GM08714 (cell line): ENCODE results near the gene APOL2.
"Not testable (repeated sequence)": the region's sequence is repeated elsewhere in the genome, so short reads cannot be mapped to it uniquely, and the experiment has no call there.

Source experiments
- H3K4me3 ChIP-seq: fragments of 200-500 bp; sonication (Bioruptor generic); 2 replicates; pipeline ENCODE4 v1.5.1; 2014; ENCODE audit warnings: mild to moderate bottlenecking, low read length, inconsistent platforms
- ZNF274 ChIP-seq: IDR thresholded peaks from 2 replicates; pipeline ENCODE4 v1.6.1; 2012; ENCODE audit warnings: mild to moderate bottlenecking, low read depth, low read length

The APOL2 gene

DNA sequence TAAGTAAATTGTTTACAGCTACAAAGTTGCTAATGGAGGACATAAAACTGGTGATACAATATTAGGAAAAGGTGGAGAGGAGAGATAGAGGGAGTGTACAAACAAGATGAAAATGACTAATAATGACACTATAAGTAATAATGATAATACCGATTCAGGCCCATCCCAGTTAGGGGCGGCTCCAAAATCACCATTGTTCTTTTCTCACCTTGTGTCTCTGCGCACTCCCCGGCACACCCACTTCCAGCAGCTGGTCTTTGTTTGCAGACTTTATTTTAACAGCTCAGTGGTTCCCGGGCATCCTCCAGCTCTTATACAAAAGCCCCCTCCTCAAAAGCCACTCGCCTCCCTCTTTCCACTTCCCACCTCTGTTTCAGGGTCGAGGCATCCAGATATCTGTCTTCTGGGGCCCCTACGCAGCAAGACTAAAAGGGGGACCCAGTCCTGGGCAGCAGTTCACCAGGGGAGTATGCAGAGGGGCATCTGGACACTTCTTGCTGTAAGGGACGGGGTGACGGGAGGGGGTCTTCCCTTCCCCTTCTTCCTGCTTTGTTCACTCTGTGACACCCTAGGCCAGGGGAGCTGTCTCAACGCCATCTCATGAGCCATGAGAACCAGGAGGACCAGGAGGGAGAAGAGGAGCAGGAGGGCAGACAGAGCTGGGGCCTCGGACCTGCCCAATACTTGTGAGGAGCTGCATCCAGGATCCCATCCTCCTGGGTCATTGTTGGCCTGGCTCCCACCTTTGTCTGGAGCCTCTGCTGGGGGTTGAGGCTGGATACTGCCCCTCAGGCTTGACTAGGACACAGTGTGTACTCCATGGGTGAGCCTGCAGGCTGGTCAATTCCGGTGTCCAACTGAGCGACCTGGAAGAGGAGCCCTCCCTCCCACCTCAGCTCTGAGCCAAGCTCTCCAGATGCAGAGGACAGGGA is 2.7 kb downstream of the APOL2 start:
- no peak overlapping the region for H3K4me3 ChIP-seq
- no peak for TF ChIP-seq ZNF274

DNA sequence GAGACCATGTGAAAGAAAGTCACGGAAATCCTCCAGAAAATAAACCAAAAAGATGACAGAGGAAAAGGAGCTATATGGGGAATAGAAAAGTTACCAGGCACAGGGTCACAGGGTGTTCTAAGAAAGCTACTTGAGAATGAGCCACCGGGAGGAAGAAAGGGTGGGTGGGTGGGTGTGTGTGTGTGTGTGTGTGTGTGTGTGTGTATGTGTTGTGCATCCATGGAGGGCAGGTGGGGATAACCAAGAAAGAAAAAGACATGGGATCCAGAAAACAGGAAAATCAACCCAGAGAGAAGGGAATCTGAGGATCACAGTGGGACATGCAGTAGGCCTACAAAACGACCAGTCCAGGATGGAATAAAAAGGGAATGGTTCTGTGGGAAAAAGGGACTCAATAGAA is 3.7 kb downstream of the APOL2 start:
- TF ChIP-seq ZNF274: no peak
- no peak overlapping the region for H3K4me3 ChIP-seq

DNA sequence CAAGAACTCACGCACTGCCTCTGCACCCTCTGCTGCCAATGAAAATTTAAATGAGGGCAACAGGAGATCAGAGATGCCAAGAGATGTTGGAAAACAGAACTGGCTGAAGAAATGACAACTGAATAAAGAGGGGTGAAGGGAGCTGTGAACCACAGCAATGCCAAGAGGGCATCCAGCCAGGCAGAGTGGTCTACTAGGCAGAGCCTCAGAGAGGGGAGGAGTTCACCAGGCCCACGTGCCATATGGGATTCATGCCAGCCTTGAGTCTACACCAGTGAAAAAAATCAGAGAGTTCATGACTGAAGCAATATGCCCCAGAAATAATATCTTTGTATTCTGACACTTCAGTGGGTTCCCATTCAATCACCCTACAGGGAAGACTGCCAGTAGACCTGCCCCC is 4.4 kb downstream of the APOL2 start:
- no peak for TF ChIP-seq ZNF274
- no peak overlapping the region for H3K4me3 ChIP-seq

DNA sequence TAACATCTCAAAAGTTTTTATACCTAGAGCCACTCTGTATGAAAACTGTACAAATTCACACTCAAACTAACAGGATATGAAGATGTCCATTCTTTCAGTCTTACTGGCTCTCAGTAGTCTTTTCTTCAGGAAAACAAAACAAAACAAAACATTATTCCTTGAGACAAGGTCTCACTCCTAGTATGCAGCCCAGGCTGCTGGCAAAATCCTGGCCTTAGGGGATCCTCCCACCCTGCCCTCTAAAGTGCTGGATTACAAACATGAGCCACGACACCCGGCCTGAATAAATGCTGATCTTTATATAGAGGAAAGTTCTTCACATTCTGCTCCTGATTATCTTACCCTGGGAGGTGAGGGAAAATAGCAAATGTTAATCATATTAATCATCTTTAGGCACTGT is 5.1 kb downstream of the APOL2 start:
- H3K4me3 ChIP-seq: no peak overlapping the region
- no peak for TF ChIP-seq ZNF274

DNA sequence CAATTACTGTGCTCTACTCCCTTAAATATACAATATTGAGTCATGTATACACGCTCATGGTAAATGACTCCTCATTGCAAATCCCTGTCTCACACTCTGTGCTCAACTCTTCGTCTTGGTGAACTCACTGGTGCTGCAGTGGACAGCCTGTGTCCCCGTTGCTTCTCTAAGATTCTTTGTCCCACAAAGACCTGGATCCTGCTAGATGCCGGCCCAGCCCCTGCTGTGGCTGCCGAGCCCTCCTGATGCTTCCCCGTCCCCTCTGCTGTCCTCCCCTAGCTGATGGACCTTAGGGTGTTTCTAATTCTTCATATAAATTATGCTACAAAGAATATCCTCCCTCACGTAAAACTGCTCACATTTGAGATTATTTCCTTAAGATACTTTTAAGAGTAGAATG is 5.5 kb downstream of the APOL2 start:
- no peak overlapping the region for H3K4me3 ChIP-seq
- no peak for TF ChIP-seq ZNF274

DNA sequence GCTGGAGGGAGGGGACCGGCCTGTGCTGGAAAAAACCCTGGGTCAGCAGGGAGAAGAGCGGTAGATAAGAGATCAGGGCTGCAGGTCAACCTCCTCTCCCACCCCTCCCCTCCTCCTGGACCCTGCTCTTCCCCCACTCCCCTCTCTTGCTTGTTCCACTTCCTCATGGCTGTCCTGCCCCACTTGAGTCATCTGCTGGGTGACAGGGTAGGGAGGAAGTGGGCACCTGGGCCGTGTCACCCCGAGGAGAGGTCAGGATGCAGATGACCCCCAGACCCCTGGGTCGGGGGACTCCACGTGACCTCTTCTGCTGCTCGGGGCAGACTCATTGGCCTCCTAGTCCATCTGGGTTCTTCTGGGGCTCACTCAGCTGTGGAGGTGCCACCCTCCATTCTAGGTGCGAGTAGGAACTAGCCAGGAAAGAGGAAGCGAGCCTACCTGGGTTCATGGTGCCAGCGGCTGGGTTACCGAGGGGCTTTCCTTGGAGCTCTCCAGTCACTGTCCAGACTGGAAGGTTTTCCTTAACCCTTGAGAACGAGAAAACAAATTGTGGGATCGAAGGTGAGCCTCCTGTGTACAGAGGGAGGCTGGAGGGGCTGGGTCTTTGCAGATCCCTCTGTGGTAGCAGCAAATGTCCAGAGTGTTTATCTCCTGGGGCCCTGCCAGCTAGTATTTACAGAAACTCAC is 6.5 kb downstream of the APOL2 start:
- no peak for TF ChIP-seq ZNF274
- no peak overlapping the region for H3K4me3 ChIP-seq

DNA sequence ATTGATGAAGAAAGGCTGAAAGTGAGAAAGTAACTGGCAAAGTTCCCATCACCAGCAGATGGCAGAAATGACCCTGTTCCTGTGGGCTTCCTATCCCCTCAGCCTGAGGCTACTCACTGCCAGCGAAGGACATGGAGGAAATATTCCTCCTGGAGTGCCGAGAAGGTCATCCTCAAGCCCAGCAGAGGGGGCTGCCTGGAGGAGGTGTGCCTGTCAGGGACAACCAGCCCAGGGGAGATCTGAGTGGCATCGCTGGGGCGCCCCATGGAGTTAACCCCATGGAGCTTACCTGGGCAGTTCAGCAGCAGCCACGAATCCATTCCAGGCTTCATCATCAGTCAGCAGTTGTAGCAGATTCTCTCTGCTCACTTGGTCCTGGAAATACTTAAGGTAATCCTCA is 8.3 kb downstream of the APOL2 start:
- not testable (repeated sequence) for H3K4me3 ChIP-seq

DNA sequence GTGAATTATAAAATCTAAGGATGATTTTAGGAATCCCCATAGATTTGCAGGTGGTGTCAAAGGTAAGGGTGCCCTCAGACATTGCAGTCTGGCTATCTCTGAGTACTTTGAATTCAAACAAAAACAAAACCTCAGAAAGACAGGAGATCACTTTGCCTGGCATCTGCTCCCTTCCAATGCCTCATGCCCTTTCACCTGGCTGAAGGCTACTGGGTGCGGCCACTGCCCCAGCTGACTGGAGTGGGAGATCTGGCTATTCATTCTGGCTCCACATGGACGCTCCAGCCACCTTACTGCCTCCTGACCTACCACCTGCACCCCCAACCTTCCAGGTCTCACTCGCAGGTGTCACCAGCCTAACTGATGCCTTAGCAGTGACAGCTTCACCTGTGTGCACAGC is 9.7 kb downstream of the APOL2 start:
- H3K4me3 ChIP-seq: not testable (repeated sequence)

DNA sequence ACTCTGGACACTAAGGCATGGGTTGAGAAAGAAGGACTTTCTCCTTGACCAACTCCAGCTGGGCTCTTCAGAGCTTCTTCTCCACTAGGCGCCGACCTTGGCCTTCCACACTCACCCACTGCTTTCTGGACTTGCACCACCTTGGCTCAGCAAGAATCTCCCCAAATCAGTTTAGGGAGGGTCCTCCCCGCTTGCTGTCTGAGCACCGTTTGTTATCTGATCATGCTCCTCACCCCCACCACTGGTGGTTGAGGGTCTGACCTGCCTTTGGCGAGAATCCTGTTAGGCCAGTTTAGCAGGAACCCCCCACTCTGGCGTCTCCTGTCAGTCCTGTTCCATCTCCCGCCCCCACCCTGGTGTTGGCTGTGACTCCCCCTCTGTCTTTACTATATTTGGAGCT is 10.4 kb downstream of the APOL2 start:
- no peak for TF ChIP-seq ZNF274

DNA sequence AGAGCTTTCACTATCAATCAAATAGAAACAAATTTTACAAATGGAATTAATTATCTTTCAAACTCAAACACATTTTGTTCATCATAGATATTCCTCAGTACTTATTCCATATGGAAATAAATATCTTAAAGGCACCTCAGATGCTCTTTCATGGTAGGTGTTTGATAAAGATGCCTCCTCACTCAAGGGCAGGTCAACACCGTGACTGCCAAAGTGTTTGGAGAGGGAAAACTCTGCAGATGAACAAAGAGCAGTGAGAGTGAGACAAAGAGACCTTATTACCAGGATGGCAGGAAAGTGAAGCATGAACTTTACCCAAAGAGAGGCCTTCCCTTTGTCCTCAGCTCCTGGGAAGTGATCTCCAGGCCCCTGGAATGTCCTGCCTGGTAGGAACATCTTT is 11.0 kb downstream of the APOL2 start:
- H3K4me3 ChIP-seq: not testable (repeated sequence)

More for the DNA sequence above, 10.4 kb downstream of the APOL2 start:
- no peak overlapping the region for H3K4me3 ChIP-seq

DNA sequence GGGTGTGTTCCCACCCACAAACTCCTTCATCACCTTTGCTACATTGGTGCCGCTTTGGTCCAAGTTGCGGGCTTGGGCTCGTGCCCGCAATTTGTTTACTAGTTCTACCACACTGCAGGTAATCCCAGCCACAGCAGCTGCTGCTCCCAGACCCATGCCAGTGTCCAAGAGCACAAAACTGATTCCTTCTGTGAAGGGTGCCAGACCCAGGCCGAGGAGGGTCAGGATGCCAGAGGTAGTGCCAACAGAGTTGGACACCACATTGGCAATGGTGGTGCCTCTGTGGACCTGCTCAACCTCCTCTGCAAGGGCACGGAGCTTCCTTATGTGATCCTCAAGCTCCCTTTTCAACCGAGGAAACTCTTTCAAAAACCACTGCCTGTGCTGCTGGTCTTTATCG is 11.5 kb downstream of the APOL2 start:
- TF ChIP-seq ZNF274: no peak
- no peak overlapping the region for H3K4me3 ChIP-seq

DNA sequence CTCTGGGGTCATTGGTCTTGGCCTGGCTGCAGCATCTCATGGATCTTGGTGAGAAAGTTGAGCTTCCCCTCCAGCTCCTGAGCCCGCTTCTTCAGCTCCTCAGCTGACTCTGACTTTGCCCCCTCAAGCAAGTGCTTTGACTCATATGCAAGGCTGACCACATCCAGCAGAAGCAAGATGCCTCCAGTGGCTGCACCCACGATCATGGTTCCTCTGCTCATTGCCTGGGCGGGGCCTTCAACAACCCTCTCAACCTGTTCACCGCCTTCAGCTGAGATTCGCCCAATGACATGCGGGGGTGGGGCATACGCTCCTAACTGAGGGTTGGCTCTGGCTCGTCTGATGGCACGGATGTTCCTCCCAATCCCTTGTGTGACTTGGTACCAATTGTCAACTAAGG is 11.9 kb downstream of the APOL2 start:
- TF ChIP-seq ZNF274: no peak
- H3K4me3 ChIP-seq: no peak overlapping the region

DNA sequence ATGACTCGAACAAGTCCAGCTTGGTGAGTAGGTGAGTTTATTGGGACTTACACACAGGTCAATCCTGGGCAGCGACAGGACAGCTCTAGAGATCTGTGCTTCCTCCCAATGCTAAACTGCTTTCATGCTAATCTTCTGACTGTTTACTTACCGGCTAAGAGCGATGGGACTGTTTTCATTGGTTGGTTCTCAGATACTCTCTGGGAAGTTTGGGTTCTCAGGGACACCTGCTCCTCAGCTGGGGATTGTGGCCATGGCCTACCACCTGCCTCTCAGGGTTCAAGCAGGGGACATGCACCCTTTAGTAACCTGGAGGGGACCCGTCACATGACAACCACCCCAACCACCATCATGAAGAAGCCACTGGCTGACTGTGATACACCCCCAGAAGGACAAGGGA is 13.1 kb downstream of the APOL2 start:
- TF ChIP-seq ZNF274: no peak
- H3K4me3 ChIP-seq: no peak overlapping the region

DNA sequence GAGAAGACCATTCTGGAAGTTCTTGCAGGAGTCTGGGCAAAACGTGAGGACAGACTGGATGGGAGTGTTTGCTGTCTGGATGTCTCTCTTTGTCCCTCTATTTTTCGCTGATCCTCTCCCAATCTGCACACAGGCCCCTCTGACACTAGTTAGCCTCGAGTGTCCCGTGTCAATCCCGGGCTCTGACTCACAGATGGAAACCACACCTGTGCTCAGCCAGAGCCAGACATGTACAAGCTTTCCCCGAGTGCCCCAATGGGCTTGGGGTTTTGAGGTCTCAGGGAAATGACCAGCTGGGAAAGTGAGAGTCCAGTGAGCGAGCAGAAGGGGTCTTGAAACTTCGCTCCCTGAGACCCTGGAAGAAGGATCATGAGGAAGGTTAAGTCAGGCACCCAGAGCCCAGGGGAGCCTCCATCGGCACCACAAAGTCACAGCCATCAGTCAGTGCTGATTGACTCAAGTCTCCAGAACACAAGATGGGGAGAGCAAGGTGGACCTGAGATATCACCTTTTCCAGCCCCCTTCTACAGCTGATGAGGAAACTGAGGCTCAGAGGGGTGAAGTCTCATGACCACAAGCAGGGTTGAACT is 13.9 kb downstream of the APOL2 start:
- H3K4me3 ChIP-seq: no peak overlapping the region
- no peak for TF ChIP-seq ZNF274

DNA sequence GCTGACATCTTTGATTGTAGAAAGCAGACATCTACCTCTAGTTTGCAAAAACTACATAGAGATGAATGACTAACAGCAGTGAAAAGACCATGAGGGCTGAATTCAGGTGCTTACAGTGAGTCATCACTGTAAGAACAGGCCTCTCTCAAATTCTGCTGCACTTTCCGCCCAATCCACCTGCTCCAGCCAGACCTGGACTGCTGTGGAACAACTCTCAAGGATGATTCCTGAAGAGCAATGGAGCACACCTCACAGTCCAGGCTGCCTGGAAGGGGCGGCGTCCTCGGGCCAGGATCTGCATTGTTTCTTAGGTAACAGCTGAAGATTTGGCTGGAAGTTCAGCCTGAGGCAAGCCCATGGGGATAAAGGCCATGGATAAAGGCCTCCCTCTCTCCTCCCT is 15.1 kb downstream of the APOL2 start:
- H3K4me3 ChIP-seq: no peak overlapping the region
- no peak for TF ChIP-seq ZNF274
